ENCODE data around the gene HSPD1.

DNA sequence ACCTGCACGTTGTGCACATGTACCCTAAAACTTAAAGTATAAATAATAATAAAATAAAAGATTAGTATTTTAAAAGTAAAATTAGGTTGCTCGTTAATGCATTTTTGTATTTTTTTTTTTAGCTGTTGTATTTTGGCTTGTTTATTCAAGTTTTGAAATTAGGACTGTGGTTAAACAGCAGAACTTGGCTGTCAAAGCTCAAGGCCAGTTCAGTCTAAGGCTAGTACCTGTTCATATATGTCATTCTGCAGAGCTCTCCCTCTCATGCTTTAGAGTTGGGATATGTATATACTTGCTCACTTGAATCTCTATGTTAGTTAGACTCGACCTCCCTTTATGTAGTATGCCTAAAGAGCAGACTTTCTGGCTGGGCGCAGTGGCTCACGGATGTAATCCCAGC lies 48.9 kb upstream of the HSPD1 start:
- no peak for TF ChIP-seq POLR2AphosphoS5 (IDR thresholded peaks at IDR 0.05; ENCODE audit: borderline replicate concordance, low read depth, low read length)
- TF ChIP-seq EZH2 (IDR thresholded peaks at IDR 0.05) = no peak
- no peak for TF ChIP-seq FOXP2 (optimal IDR thresholded peaks at IDR 0.05; ENCODE audit: control extremely low read depth, extremely low read length, insufficient read depth)

Measured in SK-N-MC (cell line).